ENCODE data around the gene BSX.
A peak's percentile ranks its signal among the peaks of the same experiment; 100 is the strongest.

The BSX gene

DNA sequence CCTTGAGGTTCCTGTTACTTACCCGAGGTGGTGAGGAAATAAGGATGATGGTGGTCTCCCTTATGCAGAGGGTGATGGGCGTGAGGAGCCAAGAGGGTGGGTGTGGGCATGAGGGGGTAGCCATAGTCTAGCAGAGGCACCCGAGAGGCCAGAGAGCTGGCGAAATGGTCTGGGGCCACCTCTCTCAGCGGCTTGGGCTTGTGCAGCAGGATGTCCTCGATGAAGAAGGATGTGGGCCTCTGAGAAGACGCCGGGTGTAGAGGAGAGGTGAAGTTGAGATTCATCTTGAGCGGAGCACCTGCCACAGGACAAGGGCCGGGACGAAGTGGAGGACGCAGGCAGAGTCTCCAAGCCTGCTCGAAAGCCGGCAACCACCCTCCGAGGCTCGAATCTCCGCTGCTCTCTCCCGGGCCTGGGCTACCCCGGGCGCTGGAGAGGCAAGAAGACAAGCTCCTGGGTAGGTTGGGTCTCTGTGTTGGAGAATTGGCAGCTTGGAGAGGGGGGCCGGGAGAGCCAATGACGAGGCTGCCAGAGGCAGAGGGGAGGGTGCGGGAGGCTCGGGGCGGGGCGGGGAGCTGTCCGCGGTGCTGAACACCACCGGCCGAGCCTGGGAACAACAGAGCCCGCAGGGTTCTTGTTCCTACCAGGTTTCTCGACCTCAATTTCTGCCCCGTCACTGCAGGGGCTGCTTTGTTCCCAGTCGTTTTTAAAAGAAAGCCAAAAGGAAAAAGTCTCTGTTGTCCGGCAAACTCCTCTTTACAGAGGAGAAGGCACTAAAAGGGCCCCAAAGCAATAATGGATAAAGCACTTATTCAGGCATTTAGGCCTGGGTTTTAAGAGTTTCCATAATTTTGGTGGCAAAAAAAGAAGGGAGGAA lies at the start of gene BSX:
Gene BSX (minus strand): TSS at position 447 of the 877 bp plus-strand sequence. CDS start 163 bp downstream, at position 284.
- peak; percentile 10 for DNase-seq

DNA sequence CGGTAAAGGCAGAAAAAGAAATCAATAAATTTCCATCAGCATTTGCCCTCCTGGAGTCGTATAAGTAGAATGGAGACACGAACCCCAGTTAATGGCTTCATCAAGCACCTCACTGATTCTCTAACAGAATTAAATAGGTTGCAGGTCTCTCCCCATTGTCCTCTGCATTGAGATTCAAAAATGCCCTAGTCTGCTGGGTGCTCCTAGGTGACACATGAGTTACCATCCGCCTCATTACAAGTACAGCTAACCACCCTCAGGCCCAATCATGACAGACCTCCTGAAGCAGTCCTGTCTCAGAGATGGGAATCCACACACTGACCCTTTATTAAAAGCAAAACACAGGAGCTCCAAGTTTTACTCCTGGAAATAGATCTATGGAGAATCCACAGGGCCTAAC lies 48.9 kb upstream of the BSX start:
- DNase-seq, result no peak

DNA sequence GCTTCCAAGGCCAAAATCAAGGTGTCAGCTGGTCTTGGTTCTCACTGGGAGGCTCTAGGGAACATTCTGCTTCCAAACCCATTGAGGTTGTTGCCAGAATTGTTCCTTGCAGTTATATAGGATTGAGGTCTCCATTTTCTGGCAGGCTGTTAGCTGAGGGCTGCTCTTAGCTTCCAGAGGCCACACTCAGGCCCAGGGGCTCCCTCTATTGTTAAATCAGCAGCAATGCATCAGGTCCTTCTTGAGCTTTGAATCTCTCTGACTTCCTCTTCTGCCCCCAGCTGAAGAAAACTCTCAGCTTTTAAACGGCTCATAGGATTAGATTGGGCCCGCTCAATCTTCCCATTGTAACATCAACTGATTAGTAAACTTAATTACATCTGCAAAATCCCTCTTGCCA lies 39.3 kb upstream of the BSX start:
- DNase-seq, result peak; percentile 4

DNA sequence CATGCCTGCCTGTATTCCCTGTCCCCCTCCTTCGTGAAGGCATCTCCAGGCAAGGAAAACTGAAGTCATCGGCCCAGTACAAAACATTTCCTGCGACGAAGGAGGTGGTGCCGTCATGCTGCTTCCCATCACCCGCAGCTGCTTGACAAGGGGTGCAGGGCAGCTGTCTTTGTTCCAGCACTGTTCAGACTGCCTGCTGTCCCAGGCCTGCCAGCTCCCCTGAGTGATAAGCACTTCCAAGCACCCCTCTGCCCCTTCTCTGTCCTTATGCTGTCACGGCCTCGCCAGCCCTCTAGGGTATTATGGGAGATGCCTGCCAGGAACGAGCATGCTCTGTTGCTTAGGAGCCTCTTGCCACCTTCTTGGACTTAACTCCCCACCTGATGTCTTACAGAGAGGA lies 37.1 kb upstream of the BSX start:
- DNase-seq, result no peak

DNA sequence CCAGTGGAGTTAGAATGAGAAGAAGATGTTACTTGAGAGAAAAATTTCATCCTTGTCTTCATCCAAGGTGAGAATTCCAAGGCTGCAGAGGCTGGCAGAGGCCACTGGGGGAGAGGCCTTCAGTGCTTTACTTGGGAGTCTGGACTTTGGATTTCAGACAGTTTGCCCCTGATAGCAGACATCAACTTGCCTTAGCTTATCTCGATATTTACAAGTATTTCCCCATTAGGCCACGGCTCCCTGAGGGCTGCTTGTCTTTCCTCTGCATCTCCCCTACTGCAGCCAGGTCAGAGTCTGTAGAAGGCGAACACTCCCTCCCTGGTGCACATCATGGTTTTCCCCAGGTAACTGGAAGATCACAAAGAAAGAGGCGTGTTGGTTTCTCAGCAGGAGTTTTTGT lies 29.9 kb upstream of the BSX start:
- DNase-seq, result no peak

DNA sequence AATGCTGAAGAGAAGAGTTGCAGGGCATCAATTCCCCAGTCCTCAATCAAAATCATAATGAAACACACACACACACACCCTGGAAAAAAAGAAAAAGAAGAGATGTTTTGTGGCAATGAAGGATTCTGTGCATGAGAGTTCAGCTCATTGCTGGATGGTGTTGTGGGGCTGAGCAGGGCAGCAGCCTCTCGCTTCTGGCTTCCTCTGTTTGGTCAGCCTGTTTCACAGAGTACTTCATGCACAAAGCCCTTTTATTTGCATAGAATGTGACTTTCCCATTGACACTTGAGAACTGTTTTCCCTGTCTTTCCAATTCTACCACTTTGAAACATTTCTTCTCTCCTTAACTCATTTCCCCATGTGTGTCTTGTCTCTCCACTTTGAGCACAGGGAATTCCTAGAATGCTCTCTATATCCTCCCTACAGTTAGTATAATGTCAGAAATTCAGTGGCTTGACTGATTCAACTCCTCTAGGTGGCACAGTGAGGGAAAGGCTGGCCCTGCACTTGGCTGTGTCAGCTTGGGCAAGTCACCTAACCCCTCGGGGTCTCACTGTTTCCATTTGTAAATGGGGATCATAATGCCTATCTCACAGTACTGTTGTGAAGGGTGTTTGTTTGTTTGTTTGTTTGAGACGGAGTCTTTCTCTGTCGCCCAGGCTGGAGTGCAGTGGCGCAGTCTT lies 25.4 kb upstream of the BSX start:
- DNase-seq, result no peak

DNA sequence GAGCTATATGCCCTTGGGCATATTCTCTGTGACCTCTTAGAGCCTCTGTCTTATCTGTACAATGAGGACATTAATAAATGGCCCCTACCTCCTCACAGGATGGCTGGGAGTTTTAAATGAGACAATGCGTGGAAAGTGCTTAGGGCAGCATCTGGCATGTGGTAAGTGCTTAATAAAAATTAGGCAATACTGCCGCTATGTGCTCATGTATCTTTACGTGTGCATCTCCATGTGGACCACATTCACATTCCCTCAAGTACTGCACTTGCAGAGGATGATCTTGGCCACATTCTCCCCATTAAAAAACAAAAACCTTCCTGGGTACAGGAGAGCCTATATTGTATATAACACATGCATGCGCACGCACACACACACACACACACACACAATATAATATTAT lies 19.1 kb upstream of the BSX start:
- DNase-seq, result no peak

DNA sequence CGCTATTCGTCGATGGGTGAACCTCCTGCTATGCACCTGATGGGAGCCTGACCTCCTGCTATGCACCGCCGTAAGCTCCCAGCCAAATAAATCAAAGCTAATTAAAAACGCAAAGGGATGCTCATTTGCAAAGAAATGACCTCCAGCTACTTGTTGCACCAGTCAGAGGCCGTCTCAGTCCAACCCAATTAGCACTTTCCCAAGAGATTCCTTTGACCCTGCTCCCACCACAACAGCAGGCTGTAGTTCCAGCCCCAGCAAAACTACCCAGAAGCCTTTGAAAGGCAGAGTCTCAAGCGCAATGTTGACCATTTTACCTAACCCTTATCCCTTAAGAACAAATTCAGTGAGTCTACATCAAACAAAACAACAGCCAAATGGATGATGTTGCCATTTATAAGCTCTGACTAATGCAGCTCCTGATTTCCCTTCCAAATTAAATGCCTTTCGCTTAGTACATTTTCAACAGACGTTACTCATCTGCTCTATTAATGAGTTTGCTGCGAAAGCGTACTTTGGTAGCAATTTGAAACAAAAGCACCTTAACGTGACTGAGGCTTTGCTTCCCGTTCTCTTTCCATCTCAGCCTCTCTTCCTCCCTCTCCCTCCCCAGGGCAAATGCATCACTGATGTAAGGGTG lies 17.2 kb upstream of the BSX start:
- DNase-seq, result no peak

DNA sequence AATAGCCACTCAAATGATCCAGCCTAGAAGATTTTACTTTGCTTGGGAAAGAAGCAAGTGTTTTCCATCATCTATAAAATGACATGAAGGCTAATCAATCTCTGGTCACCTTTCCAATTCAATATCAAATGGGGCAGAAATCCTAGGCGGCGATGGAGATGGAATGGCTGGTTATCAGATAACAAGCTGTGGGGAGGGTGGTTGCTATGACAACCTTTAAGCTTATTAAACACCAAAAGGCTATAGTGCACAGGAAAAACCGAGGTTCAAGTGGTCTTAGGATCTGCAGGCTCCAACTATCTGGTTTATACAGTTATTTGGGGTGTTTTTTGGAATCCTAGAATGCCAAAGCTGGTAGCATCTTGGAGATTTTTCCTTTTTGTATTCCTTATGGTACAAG lies 13.9 kb upstream of the BSX start:
- no peak for DNase-seq

DNA sequence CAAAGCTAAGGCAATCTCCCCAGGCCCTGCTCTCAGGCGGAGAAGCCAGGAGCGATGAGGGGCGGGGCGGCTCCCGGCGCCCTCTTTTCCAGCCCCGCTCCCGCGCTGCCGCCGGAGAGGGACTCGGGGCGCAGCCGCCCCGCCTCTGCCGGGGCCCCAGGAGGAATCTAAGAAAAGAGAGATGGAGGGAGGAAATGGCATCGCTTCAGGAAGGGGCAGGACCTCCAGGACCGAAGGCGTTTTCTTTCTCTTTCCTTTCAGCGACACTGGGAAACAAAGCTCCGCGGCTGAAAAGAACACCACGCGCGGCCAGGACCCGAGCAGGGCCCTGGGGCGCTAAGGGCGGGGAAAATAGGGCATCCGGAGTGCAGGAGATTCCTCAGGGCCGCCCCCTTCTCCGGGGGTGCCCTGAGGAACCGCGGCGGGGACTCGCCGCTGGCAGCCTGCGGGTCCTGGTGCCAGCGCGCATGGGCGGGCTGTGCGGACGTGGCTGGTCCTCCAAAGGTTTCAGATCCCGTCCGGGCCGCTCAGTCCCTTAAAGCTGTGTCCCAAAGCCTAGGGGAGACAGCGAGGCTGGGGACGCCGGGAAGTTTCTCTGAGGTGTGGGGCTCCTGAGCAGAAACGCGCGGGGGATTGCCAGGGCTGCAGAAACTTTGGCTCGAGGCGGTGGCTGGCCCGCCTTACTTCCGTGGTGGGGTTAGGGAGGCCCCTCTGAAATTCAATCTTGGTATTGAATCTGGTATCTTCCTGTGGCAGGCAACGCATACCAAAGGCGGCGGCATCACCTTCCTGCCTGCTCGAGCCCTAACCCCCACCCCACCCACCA lies 2.8 kb upstream of the BSX start:
- DNase-seq, result no peak

DNA sequence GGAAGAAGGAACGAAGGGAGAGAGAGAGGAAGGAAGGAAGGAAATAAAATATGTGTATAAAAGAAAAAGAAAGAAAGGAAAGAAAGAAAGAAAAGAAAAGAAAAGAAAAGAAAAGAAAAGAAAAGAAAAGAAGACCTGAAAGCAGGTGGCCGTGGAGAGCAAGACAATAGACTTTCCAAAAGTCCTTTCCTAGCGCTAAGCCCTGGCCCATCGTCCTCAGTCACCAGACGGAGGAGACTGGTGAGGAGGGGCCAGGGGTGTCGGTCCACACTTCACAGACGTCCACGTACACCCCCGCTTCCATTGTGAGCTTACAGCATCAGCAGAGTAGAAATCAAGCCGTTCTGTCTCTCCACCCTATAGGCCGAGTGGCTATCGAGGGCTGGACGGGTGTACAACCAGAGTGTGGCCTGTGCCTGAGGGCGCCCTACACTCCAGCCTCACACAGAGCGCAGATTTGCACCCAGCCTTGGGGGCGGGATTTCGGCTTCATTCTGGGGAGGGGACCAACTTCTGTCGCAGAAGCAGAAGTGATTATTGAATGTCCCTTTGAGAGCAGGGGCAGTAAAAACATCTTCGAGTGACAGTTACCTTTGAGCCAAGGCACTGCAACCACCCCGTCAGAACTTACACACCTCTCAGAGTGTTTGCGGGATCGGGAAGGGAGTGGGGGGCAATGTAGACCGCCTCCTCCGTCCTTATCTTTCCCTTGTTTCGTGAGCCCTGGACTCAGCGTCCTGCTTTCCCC lies 2.0 kb upstream of the BSX start:
- no peak for DNase-seq

DNA sequence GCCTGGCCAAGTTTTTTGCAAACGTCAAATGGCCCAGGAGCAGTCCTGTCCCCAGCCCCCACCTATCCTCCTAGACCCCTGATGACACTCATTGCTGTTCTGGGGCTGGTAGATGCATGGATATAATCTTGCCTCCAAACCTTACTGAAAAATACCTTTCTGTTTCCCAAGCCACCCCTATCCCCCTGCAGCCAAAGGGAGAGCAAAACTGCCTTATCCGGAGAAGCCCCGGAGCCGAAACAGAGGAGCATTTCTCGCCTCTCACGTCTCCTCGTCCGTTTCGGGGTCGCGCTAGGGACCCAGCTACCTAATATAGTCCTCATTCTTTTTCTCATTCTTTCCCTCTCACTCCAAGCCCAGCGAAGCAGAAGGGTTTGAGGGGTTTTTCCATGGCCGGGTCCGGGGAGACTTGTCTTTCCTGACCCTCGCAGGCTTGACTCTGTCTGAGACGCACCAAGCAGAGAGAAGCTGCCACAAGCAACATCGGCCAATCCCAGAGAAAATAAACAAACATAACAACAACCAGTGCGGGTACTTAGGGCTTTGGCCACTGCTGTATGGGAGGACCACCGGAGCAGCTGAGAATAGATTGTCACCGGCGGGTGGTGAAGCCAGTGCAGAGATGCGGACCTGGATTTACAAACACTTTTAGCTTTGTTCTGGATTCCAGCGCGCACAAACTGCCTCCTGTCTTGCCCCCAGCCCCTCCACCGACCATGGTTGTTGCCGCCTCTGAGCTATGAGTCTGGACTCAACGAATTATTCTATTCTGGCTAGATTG lies 1.6 kb downstream of the BSX start:
- no peak for DNase-seq

DNA sequence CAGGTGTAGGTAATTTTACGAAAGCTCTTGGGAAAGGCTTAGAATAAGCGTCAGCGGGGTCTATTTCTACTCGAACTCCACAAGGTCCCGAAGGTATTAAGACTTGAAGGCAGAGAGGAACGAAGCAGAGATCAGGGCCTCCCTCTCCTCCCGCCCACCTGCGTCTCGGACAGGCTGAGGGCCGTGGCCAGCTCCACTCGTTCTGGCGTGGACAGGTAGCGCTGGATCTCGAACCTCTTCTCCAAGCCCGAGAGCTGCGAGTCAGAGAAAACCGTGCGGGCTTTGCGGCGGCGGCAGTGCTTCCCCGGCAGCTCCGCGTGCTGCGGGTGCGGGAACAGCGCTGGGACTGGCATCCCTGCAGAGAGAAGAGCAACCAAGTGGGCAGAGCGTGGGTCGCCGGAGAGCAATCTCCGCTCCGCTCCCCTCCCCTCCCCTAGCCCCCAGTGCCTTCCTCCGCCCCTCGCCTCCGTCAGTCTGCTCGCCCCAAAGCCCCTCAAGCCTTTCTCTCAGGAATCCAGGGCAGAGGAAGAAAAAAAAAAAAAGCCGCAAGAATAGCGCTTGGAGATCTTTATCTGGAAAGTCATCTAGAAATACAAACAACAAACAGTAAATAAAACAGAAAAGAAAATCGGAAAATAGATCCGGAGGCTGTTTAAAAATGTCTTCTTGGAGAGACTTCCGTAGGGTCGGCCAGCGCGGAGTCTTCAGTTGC lies 2.4 kb downstream of the BSX start:
- DNase-seq, result no peak

DNA sequence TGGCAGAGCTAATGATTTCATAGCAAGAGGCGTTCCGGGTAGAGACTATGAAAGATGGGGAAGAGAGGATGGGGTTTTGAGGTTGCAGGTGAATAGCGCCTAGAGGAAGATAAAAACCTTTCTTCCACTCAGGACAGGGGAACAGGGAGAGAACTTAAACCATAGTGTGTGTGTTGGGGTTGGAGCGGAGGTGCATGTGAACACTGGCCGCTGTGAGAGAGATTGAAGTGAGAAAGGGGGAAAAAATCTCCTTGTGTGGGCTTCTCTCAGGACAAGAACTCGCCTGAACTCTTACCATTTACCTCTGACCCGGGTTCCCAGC lies 3.4 kb downstream of the BSX start:
- no peak for DNase-seq

DNA sequence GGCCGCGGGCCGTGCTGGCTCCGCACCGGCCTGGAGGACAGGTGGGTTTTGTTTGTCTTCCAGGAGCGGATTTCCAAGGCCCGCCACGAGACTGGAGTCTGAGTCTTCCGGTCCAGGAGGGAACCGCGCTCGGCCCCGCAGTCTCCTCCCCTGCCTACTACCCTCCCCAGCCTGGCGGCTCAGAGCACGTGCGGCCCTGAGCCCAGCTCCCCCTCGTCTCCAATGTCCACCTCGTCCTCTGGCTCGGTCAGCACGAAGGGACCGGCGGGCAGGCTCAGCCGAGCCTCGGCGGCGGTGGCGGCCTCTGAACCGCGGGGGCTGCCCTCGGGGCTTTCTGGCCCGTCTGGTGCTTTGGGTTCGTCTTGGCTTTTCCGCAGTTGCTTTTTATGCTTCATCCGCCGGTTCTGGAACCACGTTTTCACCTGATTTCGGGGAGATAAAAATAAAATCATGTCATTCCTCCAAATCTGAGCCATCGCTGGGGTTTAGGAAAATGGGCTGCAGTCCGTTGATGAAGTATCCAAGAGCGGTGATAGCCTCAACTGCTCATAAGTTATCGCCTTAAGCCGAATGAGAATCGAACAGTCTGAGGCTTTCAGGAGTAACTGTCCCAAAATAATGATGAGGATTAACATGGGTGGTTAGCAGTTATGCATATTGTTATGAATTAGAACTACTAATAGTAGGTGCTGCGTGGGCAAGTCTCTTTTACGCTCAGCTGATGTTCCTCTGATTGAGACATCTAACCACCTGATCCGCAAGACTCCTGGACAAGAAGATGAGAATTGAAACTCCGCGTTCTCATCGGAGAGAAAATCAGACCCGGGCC lies 4.0 kb downstream of the BSX start:
- no peak for DNase-seq

DNA sequence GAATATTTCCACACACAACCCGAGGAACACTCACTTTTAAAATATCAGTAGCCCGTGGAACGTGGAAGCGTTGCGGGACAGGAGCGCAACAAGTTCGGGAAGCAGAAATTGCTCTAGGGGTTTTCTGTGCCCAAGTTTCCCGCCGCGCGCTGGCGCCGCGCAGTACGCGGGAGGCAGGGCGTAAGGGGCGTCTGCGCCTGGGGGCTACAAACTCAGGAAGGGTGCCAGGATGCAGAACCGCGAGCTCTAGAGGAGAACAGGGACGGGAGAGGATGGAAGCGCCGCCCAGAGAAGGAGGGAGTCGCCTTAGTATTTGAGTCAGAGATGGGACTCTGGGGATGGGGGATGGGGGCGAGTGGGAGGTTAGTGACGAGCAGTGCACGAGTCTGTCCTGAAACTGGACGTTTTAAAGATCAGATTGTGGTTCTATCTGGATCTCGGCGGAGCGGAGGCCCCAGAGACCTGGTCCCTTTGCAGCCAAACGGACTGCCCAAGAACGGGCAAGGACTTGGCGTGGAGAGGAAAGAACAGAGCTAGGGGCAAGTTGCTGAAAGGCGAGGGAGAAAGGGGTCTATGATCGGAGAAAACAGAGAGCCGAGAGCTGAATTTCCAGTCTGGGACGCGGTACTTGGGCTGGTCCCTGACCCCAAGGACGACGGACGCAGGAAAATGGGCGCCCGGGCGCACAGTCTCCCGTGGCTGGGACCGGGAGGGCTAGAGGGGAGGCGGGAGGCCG lies 4.7 kb downstream of the BSX start:
- no peak for DNase-seq

DNA sequence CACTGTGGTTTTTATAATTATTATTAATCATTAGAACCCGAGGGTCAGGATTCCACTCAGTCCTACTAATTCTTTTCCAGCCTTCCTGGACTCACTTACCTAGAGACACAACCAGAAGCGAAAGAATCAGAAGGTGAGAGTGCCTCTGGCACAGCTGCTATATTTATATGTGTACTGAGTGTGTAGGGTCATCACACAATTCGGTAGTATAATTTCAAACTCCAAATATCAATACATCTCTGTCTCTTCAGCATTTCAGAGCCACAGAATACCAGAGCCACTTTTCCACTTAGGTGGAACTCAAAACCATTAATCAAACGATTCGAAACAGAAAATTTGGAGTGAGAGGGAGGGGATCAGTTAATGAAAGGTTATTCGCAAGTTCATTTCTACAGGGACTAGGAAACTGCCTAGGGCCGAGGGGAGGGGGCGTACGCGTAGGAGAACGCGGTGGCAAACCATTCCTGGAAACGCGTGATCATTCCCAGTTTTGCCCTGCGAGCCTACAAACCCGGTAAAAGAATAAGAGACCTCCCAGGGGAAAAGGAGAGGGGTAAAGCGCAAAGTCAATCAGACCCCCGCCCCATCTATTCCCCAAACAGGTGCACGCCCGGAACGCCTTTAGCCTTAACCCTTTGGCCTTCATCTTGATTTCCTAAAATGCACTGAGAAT lies 5.4 kb downstream of the BSX start:
- no peak for DNase-seq

DNA sequence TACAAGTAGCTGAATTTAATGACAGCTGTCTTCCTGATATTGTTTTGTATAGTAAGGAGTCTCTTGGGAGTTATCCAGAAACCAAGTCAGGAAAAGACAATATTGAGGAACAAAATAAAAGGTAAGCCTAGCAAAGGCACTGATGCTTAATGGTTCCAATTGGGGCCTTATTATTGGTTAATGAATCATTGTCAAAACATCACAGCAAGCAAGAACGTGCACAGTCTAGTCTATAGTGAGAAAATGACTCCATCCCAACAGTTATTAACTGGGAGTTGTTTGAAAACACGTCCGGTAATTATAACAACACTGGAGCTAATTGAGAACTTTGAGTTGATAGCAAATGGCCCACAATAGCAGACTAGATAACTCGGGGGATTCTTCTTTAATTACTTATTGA lies 17.7 kb downstream of the BSX start:
- no peak for DNase-seq

DNA sequence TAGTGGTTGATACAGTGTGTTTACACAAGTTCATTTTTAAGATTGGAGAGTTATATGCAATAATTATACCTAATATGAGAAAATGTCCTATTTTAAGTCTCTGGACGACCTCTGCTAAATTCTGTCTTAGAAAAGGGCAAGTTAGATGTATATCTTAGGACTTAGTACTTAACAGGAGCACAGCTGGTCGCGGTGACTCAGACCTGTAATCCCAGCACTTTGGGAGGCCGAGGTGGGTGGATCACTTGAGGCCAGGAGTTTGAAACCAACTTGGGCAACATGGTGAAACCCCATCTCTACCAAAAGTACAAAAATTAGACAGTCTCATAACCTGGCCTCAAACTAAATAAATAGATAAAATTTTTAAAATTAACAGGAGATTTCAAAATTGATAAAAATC lies 27.2 kb downstream of the BSX start:
- DNase-seq, result no peak

Data from activated T-cell treated with anti-CD3 and anti-CD28 coated beads for 4 hours (primary cell).